GM12874 (cell line): ENCODE measurements around the gene ITPKB.

ENCODE experiments used
- TF ChIP-seq, protein P1 (sequence below): IDR thresholded peaks from 2 replicates; pipeline ENCODE4 v1.5.1; 2011; ENCODE audit warnings: low read depth, mild to moderate bottlenecking, control low read depth, low read length, moderate library complexity; ENCODE audit not compliant: insufficient read depth

The ITPKB gene

GRCh38 chr1:226751703-226752102 is 12.6 kb upstream of the ITPKB start:
- TF ChIP-seq, protein P1, sequence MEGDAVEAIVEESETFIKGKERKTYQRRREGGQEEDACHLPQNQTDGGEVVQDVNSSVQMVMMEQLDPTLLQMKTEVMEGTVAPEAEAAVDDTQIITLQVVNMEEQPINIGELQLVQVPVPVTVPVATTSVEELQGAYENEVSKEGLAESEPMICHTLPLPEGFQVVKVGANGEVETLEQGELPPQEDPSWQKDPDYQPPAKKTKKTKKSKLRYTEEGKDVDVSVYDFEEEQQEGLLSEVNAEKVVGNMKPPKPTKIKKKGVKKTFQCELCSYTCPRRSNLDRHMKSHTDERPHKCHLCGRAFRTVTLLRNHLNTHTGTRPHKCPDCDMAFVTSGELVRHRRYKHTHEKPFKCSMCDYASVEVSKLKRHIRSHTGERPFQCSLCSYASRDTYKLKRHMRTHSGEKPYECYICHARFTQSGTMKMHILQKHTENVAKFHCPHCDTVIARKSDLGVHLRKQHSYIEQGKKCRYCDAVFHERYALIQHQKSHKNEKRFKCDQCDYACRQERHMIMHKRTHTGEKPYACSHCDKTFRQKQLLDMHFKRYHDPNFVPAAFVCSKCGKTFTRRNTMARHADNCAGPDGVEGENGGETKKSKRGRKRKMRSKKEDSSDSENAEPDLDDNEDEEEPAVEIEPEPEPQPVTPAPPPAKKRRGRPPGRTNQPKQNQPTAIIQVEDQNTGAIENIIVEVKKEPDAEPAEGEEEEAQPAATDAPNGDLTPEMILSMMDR: no peak

DNA sequence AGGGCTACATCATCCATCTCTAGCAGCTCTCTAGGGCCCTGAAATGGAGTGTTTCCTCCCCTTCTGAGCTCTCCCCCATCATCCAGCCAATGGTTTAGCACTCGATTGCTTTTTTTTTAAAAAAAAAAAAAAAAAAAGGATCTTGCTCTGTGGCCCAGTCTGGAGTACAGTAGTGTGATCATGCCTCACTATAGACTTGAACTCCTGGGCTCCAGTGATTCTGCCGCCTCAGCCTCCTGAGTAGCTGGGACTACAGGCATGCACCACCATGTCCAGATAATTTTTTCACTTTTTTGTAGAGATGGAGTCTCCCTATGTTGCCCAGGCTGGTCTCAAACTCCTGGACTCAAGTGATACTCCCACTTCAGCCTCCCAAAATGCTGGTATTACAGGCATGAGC is 12.1 kb upstream of the ITPKB start:
- TF ChIP-seq, protein P1: no peak

DNA sequence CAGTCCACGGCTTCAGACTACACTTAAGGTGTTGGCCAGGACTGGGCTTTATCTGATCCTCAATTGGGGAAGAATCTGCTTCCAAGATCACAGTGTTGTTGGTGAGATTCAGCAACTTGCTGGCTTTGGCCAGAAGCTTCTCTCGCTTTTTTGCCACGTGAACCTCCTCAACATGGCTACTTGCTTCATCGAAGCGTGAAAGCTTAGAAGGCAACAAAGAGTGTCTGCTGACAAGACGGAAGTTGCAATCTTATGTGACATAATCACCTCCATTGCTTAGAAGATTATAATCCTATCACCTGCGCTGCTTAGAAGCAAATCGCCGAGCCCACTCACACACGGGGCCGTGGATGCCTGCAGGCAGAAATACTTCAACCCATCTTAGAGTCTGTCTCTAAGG is 10.4 kb upstream of the ITPKB start:
- TF ChIP-seq, protein P1: no peak

DNA sequence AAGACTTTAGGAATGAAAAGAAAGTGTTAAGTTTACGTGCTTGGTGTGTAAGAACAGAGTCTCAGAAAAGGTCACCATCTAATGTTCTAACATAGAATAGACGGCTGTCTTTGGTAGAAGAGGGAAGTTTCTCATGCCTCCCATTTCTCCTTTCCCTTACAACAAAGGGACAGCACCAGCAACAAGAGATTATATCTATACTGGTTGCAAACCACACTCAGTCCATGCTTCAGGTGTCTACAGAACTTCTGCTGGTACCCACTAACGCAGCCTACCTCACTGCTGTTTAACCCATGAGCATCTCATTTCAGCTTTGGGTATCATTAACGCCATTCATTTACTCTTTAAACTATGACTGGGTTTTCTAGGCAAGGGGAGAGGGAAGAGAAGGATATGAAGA is 9.2 kb upstream of the ITPKB start:
- TF ChIP-seq, protein P1: no peak

- TF ChIP-seq, protein P1: no peak
Measured at GRCh38 chr1:226743259-226743658, 4.2 kb upstream of the ITPKB start.

GRCh38 chr1:226741009-226741408 is 1.9 kb upstream of the ITPKB start:
- TF ChIP-seq, protein P1: no peak

DNA sequence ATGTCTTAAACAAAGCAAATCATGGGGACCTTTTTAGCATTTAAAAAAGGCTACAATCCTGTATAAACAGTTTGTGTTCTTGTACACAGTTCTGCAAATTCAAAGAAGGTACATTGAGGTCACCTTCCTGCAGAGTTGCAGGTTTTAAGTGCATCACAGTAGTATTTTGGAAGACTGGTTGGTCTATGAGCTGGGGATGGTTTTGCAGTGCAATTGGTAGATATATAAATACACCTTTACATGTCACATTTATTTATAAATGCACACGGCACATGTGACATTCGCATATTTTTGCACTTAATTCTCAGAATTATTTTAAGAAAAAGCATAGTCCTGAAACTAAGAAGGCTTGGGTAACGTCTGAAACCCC is 599 bp upstream of the ITPKB start:
- TF ChIP-seq, protein P1: no peak
